Measurements from ENCODE around the gene PRICKLE4. TPM values are rescaled to one million over a fixed set of nuclear protein-coding genes. Genes with fewer than 3 reads are reported as not detected.

The PRICKLE4 gene
- polyA plus RNA-seq, 1 donor from 2014 or later = 1.3 TPM

GRCh38 chr6:41826343-41827022 is 45.9 kb downstream of the PRICKLE4 start:
- Histone ChIP-seq H3K9me2 (ENCODE audit: insufficient read depth, low read length) (no peaks in the 10 kb centered on the region), H3K9me3 (ENCODE audit: low read length) (no peaks in the 10 kb centered on the region), H2AFZ (ENCODE audit: low read depth, low read length) (no peak overlapping the region), H3K4me3 (ENCODE audit: low read length) (no peak overlapping the region), H3F3A (ENCODE audit: insufficient read depth, low read length, poor library complexity, severe bottlenecking) (no peaks in the 10 kb centered on the region), H3K79me2 (replicated peaks; ENCODE audit: insufficient read depth, low read length) (no peaks in the 10 kb centered on the region), H3K9ac (ENCODE audit: low read length) (no peak overlapping the region), H3K4me2 (ENCODE audit: low read length) (no peak overlapping the region), H3K36me3 (ENCODE audit: insufficient read depth, low read length) (no peaks in the 10 kb centered on the region), H3K27ac (ENCODE audit: low read length) (no peak overlapping the region), H4K20me1 (ENCODE audit: insufficient read depth) (no peaks in the 10 kb centered on the region), H3K27me3 (ENCODE audit: insufficient read depth, low read depth, low read length) (no peaks in the 10 kb centered on the region)
- TF ChIP-seq EP300 (conservative IDR thresholded peaks at IDR 0.05; ENCODE audit: poor library complexity, severe bottlenecking) (no peak), POLR2AphosphoS5 (IDR thresholded peaks at IDR 0.05) (no peak), MXI1 (conservative IDR thresholded peaks at IDR 0.05; ENCODE audit: poor library complexity, severe bottlenecking) (no peak), SMC3 (conservative IDR thresholded peaks at IDR 0.05; ENCODE audit: poor library complexity) (no peak), EZH2 (IDR thresholded peaks at IDR 0.05; ENCODE audit: borderline replicate concordance, insufficient read depth, low read length, poor library complexity, severe bottlenecking) (no peak), REST (IDR thresholded peaks at IDR 0.05; ENCODE audit: borderline replicate concordance) (no peak), TAF1 (IDR thresholded peaks at IDR 0.05; ENCODE audit: low read depth) (no peak), RAD21 (conservative IDR thresholded peaks at IDR 0.05) (no peak)
- TF ChIP-seq, protein P1, sequence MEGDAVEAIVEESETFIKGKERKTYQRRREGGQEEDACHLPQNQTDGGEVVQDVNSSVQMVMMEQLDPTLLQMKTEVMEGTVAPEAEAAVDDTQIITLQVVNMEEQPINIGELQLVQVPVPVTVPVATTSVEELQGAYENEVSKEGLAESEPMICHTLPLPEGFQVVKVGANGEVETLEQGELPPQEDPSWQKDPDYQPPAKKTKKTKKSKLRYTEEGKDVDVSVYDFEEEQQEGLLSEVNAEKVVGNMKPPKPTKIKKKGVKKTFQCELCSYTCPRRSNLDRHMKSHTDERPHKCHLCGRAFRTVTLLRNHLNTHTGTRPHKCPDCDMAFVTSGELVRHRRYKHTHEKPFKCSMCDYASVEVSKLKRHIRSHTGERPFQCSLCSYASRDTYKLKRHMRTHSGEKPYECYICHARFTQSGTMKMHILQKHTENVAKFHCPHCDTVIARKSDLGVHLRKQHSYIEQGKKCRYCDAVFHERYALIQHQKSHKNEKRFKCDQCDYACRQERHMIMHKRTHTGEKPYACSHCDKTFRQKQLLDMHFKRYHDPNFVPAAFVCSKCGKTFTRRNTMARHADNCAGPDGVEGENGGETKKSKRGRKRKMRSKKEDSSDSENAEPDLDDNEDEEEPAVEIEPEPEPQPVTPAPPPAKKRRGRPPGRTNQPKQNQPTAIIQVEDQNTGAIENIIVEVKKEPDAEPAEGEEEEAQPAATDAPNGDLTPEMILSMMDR (IDR thresholded peaks at IDR 0.05; ENCODE audit: poor library complexity, severe bottlenecking) = no peak

GRCh38 chr6:41832263-41832662 is 51.7 kb downstream of the PRICKLE4 start:
- Histone ChIP-seq H4K20me1 (ENCODE audit: insufficient read depth) (no peaks in the 10 kb centered on the region), H3K27ac (ENCODE audit: low read length) (no peak overlapping the region), H3K9me2 (ENCODE audit: insufficient read depth, low read length) (no peaks in the 10 kb centered on the region), H3F3A (ENCODE audit: insufficient read depth, low read length, poor library complexity, severe bottlenecking) (no peaks in the 10 kb centered on the region), H3K9ac (ENCODE audit: low read length) (no peak overlapping the region), H3K36me3 (ENCODE audit: insufficient read depth, low read length) (no peaks in the 10 kb centered on the region), H3K79me2 (replicated peaks; ENCODE audit: insufficient read depth, low read length) (peaks cover 5% of the 10 kb centered on the region), H3K4me3 (ENCODE audit: low read length) (no peak overlapping the region), H2AFZ (ENCODE audit: low read depth, low read length) (no peak overlapping the region), H3K27me3 (ENCODE audit: insufficient read depth, low read depth, low read length) (no peaks in the 10 kb centered on the region), H3K4me2 (ENCODE audit: low read length) (no peak overlapping the region), H3K9me3 (ENCODE audit: low read length) (no peaks in the 10 kb centered on the region)
- TF ChIP-seq EP300 (conservative IDR thresholded peaks at IDR 0.05; ENCODE audit: poor library complexity, severe bottlenecking) = no peak
- no peak for TF ChIP-seq TAF1 (IDR thresholded peaks at IDR 0.05; ENCODE audit: low read depth)
- no peak for TF ChIP-seq RAD21 (conservative IDR thresholded peaks at IDR 0.05)
- TF ChIP-seq POLR2AphosphoS5 (IDR thresholded peaks at IDR 0.05) = no peak
- no peak for TF ChIP-seq MXI1 (conservative IDR thresholded peaks at IDR 0.05; ENCODE audit: poor library complexity, severe bottlenecking)
- TF ChIP-seq SMC3 (conservative IDR thresholded peaks at IDR 0.05; ENCODE audit: poor library complexity) = no peak
- TF ChIP-seq EZH2 (IDR thresholded peaks at IDR 0.05; ENCODE audit: borderline replicate concordance, insufficient read depth, low read length, poor library complexity, severe bottlenecking) = no peak
- TF ChIP-seq, protein P1 (IDR thresholded peaks at IDR 0.05; ENCODE audit: poor library complexity, severe bottlenecking) = no peak
- TF ChIP-seq REST (IDR thresholded peaks at IDR 0.05; ENCODE audit: borderline replicate concordance) = no peak
